Neural progenitor cell (in vitro differentiated cells): Measurements from ENCODE around the gene FASN. TPM values are rescaled to one million over a fixed set of nuclear protein-coding genes. Genes with fewer than 3 reads are reported as not detected.

Experiments
- DNase-seq: peaks from one replicate; pipeline ENCODE4 v3.0.0-alpha.2; 2016; ENCODE audit warnings: low spot score
- H2AFZ ChIP-seq: fragments of 200-600 bp; sonication (generic); replicated peaks from 2 replicates; pipeline ENCODE4 v1.6.1; 2016; ENCODE audit warnings: antibody characterized with exemption
- H3F3A ChIP-seq: fragments of 200-600 bp; sonication (generic); 2 replicates; pipeline ENCODE4 v1.6.1; 2016; ENCODE audit warnings: antibody characterized with exemption, low read depth
- H3K27ac ChIP-seq: fragments of 200-600 bp; sonication (generic); 2 replicates; pipeline ENCODE4 v1.5.1; 2016; ENCODE audit warnings: mild to moderate bottlenecking
- H3K27me3 ChIP-seq: fragments of 200-600 bp; sonication (generic); 2 replicates; pipeline ENCODE4 v1.6.1; 2016; ENCODE audit warnings: mild to moderate bottlenecking, moderate library complexity
- H3K36me3 ChIP-seq: fragments of 200-600 bp; sonication (generic); 2 replicates; pipeline ENCODE4 v1.5.1; 2016
- H3K4me1 ChIP-seq: fragments of 200-600 bp; sonication (generic); 2 replicates; pipeline ENCODE4 v1.6.1; 2016; ENCODE audit warnings: mixed run types
- H3K4me2 ChIP-seq: fragments of 200-600 bp; sonication (generic); 2 replicates; pipeline ENCODE4 v1.6.1; 2016
- H3K4me3 ChIP-seq: fragments of 200-600 bp; sonication (generic); 2 replicates; pipeline ENCODE4 v1.5.1; 2016
- H3K79me2 ChIP-seq: fragments of 200-600 bp; sonication (generic); 2 replicates; pipeline ENCODE4 v1.6.1; 2016; ENCODE audit warnings: low read depth
- H3K9ac ChIP-seq: fragments of 200-600 bp; sonication (generic); 2 replicates; pipeline ENCODE4 v1.6.1; 2016
- H3K9me3 ChIP-seq: fragments of 200-600 bp; sonication (generic); 2 replicates; pipeline ENCODE4 v1.5.1; 2016; ENCODE audit warnings: low read depth
- H4K20me1 ChIP-seq: fragments of 200-600 bp; sonication (generic); 2 replicates; pipeline ENCODE4 v1.6.1; 2016; ENCODE audit warnings: low read depth
- H3K27ac Mint-ChIP-seq: 3 replicates; pipeline ENCODE4 v1.8.0; 2021; ENCODE audit warnings: mixed read lengths
- H3K27me3 Mint-ChIP-seq: 2 replicates; pipeline ENCODE4 v1.8.0; 2022; ENCODE audit warnings: low read depth, mild to moderate bottlenecking, inconsistent platforms, moderate library complexity, mixed read lengths; ENCODE audit not compliant: insufficient read depth
- H3K36me3 Mint-ChIP-seq: 3 replicates; pipeline ENCODE4 v1.8.0; 2021; ENCODE audit warnings: mixed read lengths
- H3K4me1 Mint-ChIP-seq: 3 replicates; pipeline ENCODE4 v1.8.0; 2021; ENCODE audit warnings: mixed read lengths
- H3K4me3 Mint-ChIP-seq: 3 replicates; pipeline ENCODE4 v1.8.0; 2021; ENCODE audit warnings: mild to moderate bottlenecking, moderate library complexity, mixed read lengths
- H3K9me3 Mint-ChIP-seq: 3 replicates; pipeline ENCODE4 v1.8.0; 2020; ENCODE audit warnings: mixed read lengths
- EZH2 ChIP-seq: fragments of 200-600 bp; sonication (generic); IDR thresholded peaks from 2 replicates; pipeline ENCODE4 v1.6.1; 2017; ENCODE audit warnings: antibody characterized with exemption, mild to moderate bottlenecking, moderate library complexity
- EZH2phosphoT487 ChIP-seq: fragments of 200-600 bp; sonication (generic); IDR thresholded peaks from 2 replicates; pipeline ENCODE4 v1.6.1; 2017; ENCODE audit warnings: antibody characterized with exemption
- total RNA-seq: library from RNA; depleted of rRNA; stranded (reverse); fragments of >200 nt; gene quantifications from 2 replicates; pipeline ENCODE4 v1.2.3, GENCODE V29; 2015; ENCODE audit warnings: low replicate concordance
- TF ChIP-seq, protein P1 (sequence below): fragments of 200-600 bp; sonication (generic); IDR thresholded peaks from 2 replicates; pipeline ENCODE4 v1.5.1; 2017; ENCODE audit warnings: antibody characterized with exemption, mild to moderate bottlenecking

FASN gene
- total RNA-seq, 1 donor from 2014 or later: 77.9 TPM

DNA sequence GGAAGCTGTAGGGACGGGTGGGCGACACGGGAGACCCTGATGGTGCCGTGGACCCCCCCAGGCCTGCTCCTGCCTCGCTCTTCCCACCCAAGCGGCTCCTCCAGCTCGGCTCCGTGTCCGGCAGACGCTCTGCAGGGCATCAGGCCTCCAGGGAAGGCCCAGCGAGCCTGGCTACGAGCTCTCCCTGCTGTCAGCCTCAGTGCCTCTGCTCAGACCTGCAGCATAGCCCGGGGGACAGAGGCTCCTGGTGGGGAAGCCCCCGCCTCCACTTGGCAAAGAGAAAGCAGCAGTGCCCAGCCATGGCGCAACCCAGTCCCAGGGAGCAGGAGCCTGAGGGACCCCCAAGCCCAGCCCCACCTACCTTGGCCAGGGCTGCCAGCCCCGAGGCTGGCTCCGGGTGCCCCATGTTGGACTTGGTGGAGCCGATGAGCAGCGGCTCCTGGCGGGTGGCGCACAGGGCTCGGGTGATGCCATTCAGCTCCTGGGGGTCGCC lies 5.9 kb downstream of the FASN start:
- H3K4me1 Mint-ChIP-seq: peaks cover 2% of the 10 kb centered on the region
- Histone ChIP-seq H3K4me1 (peaks cover 17% of the 10 kb centered on the region), H3K4me2 (no peak overlapping the region), H3K79me2 (peaks cover 61% of the 10 kb centered on the region), H3K9ac (no peak overlapping the region), H3K4me3 (no peak overlapping the region), H3K27ac (no peak overlapping the region), H4K20me1 (peaks cover 93% of the 10 kb centered on the region), H3K27me3 (no peaks in the 10 kb centered on the region), H3K36me3 (no peaks in the 10 kb centered on the region), H3K9me3 (no peaks in the 10 kb centered on the region), H2AFZ (no peak overlapping the region), H3F3A (peaks cover 2% of the 10 kb centered on the region)
- TF ChIP-seq, protein P1, sequence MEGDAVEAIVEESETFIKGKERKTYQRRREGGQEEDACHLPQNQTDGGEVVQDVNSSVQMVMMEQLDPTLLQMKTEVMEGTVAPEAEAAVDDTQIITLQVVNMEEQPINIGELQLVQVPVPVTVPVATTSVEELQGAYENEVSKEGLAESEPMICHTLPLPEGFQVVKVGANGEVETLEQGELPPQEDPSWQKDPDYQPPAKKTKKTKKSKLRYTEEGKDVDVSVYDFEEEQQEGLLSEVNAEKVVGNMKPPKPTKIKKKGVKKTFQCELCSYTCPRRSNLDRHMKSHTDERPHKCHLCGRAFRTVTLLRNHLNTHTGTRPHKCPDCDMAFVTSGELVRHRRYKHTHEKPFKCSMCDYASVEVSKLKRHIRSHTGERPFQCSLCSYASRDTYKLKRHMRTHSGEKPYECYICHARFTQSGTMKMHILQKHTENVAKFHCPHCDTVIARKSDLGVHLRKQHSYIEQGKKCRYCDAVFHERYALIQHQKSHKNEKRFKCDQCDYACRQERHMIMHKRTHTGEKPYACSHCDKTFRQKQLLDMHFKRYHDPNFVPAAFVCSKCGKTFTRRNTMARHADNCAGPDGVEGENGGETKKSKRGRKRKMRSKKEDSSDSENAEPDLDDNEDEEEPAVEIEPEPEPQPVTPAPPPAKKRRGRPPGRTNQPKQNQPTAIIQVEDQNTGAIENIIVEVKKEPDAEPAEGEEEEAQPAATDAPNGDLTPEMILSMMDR: no peak
- TF ChIP-seq EZH2phosphoT487 (no peak), EZH2 (no peak)
- H3K27ac Mint-ChIP-seq: no peak overlapping the region
- H3K27me3 Mint-ChIP-seq: peaks cover 2% of the 10 kb centered on the region
- DNase-seq: no peak
- peaks cover 2% of the 10 kb centered on the region for H3K36me3 Mint-ChIP-seq
- no peaks in the 10 kb centered on the region for H3K9me3 Mint-ChIP-seq
- no peak overlapping the region for H3K4me3 Mint-ChIP-seq

GRCh38 chr17:82091264-82092066 lies 6.6 kb downstream of the FASN start:
- Histone ChIP-seq H3F3A (peaks cover 2% of the 10 kb centered on the region), H4K20me1 (peaks cover 93% of the 10 kb centered on the region), H3K27ac (no peak overlapping the region), H2AFZ (no peak overlapping the region), H3K4me2 (no peak overlapping the region), H3K27me3 (no peaks in the 10 kb centered on the region), H3K9ac (no peak overlapping the region), H3K79me2 (peaks cover 55% of the 10 kb centered on the region), H3K4me1 (peaks cover 11% of the 10 kb centered on the region), H3K36me3 (no peaks in the 10 kb centered on the region), H3K9me3 (no peaks in the 10 kb centered on the region), H3K4me3 (no peak overlapping the region)
- no peak overlapping the region for H3K27ac Mint-ChIP-seq
- peak overlapping the region; percentile 50 for H3K4me3 Mint-ChIP-seq
- no peaks in the 10 kb centered on the region for H3K9me3 Mint-ChIP-seq
- no peak for TF ChIP-seq EZH2
- TF ChIP-seq, protein P1: no peak
- no peak for TF ChIP-seq EZH2phosphoT487
- H3K27me3 Mint-ChIP-seq: peaks cover 2% of the 10 kb centered on the region
- no peak for DNase-seq
- H3K4me1 Mint-ChIP-seq: peaks cover 2% of the 10 kb centered on the region
- H3K36me3 Mint-ChIP-seq: peaks cover 2% of the 10 kb centered on the region

DNA sequence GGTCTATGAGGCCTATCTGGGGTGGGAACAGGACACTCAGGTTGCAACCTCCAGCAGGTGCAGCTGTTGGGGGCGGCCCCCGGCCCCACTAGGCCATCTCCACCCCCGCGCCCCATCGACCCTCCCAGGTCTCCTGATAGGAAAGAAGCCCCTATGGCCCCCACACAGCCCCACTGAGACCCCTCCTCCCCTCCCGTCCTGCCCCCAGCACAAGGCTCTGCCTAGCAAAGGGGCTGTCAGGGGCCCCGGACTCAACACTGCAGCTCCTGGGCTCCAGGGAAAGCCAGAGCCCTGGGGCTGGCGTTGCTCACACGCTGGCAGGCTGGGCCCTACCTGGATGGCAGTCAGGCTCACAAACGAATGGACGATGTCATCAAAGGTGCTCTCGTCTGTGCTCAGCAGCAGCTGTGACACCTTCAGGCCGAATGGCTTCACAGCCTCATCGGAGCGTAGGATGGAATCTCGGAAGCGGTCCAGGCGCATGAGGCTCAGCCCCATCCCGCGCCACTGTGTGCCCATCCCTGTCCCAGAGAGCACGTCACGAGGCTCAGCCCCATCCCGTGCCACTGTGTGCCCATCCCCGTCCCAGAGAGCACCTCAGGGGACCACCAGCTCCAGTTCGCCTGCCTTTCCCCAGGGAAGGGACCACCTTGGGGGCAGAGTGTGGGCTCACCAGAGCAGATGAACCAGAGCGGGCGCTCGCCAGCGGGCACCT lies 7.3 kb downstream of the FASN start:
- no peaks in the 10 kb centered on the region for H3K36me3 ChIP-seq
- TF ChIP-seq, protein P1: no peak
- TF ChIP-seq EZH2phosphoT487 (no peak), EZH2 (no peak)

More for the DNA sequence above, 7.3 kb downstream of the FASN start:
- H3K4me3 ChIP-seq: no peak overlapping the region
- H4K20me1 ChIP-seq: peaks cover 91% of the 10 kb centered on the region
- H3K9me3 ChIP-seq: no peaks in the 10 kb centered on the region
- H3K4me3 Mint-ChIP-seq: no peak overlapping the region
- H3K79me2 ChIP-seq: peaks cover 47% of the 10 kb centered on the region
- peaks cover 3% of the 10 kb centered on the region for H3K4me1 ChIP-seq
- H3K4me1 Mint-ChIP-seq: no peaks in the 10 kb centered on the region
- H3K36me3 Mint-ChIP-seq: peaks cover 2% of the 10 kb centered on the region
- H2AFZ ChIP-seq: no peak overlapping the region
- no peak overlapping the region for H3K27ac Mint-ChIP-seq
- H3K27ac ChIP-seq: no peak overlapping the region
- H3K9me3 Mint-ChIP-seq: no peaks in the 10 kb centered on the region
- H3K4me2 ChIP-seq: no peak overlapping the region
- DNase-seq: no peak
- no peaks in the 10 kb centered on the region for H3K27me3 ChIP-seq
- H3K27me3 Mint-ChIP-seq: peaks cover 2% of the 10 kb centered on the region
- no peak overlapping the region for H3K9ac ChIP-seq
- H3F3A ChIP-seq: peaks cover 2% of the 10 kb centered on the region
